Fibroblast of the conjunctiva (primary cell): ENCODE data around the gene PAX3.

Experiments
- DNase-seq: peaks from one replicate; pipeline ENCODE4 v3.0.0-alpha.2; 2010; ENCODE audit warnings: low read depth

PAX3 gene

DNA sequence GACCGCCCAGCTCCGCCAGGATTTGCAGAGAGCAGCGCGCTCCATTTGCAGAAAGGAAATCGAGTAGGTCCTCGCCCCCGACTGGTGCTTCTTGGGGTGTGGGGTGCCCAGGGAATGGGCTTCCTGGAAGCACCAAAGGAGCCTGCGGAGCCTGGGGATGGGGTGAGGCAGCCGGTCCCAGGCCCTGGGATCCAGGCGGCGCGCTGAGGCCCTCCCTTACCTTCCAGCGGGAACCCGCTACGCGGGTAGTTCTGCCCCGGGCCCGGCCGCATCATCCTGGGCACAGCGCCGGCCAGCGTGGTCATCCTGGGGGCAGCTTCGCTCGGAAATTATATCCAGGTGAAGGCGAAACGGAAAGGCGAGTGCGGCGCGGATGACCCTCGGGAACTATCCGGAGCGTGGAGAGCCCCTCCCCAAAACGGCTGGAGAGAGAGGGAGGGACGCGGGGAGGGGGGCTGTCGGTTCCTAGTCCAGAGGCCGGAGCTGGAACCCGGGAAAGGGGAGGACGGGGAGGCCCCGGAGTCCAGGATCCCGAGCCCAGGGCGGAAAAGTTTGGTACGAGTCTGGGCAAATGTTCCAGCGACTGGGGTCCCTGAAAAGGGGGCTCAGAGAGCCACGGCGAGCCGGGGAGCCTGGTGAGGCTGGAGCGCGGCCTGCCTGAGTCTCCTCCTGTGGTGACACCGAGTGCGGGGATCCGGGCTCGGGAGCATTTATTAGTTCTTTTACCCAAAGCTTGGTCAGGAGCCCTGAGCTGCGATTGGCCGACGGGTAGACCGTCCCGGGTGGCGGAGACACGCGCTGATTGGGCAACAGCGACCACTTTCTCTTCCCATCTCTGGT lies at the start of gene PAX3:
Gene PAX3 (minus strand): TSS at position 688 of the 840 bp plus-strand sequence. CDS start 383 bp downstream, at position 305.
- DNase-seq: peak; percentile 8

DNA sequence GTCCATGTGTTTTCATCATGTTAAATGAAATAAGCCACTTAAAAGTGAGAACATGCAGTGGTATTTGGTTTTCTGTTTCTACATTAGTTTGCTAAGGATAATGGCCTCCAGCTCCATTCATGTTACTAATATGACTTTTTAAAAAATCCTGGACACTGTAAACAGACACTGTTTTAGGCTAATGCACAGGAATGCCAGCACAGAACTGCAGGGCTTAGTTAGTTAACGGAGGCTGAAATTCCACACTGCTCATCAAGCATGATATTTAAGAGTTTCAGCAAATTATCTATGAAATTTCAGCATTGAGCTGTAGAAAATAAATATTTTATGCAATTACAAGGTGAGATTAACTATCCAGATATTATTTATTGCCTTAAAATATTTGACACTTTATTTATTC lies 42.5 kb upstream of the PAX3 start:
- no peak for DNase-seq

DNA sequence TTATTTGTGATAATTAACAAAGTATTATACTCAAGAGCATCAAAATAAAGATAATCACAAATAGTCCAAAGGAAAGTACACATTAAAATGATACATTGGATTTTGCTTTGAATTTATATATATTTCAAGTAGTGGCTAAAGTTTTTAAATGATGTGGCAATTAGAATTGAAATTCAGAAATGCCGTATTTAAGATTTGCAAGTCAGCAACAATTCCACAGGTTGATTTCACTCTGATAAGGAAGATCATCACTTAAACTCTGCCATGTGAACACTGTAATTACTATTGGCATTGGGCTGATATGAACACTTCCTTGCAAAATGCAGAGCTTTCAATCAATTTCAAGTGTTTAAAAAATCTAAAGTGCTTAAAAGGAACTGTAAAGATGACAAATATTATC lies 39.6 kb upstream of the PAX3 start:
- DNase-seq: no peak

DNA sequence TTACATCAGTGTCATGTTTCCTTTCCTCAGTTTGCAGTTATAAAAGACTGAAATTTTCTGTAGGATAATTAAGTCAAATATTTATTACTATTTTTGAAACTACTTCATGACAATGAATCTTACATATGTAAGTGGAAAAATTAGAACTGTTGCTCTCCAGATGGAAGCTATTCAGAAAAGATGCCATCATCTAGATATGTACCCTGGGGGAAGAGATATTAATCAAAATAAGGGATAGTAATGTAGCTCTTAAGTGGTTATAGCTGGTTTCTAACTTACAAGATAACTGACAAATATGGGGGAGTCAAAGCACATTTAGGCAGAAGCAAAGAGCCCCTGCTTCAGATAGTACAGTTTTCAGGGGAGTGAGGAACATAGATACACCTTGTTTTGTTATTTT lies 38.1 kb upstream of the PAX3 start:
- no peak for DNase-seq

DNA sequence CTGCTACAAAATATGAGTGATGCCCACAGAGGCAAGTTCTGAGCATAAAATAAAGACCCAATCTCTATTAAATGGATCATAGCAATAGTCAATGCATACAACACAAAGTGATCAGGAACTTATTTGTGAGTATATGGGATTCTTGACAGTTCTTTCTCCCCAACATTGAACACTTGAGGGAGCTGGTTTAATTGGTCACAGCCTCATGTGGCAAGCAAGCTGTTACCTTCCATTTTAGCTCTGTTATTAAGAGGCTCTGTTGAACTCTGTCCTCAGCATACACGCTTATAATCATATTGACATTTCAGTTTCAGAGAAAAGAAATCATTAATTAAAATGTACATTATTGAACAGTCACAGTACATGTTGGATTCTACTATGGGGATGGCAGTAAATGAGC lies 37.6 kb upstream of the PAX3 start:
- no peak for DNase-seq

DNA sequence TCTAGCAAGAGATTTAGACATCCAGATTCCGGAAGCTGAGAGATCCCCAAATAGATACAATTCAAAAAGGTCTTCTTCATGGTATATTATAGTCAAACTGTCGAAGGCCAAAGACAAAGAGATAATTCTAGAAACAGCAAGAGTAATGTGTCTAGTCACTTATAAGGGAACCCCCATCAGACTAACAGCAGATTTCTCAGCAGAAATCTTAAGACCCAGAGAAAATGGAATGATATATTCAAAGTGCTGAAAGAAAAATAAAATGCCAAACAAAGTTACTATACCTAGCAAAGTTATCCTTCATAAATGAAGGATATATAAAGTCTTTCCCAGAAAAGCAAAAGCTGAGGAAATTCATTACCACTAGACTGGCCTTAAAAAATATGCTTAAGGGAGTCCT lies 36.1 kb upstream of the PAX3 start:
- no peak for DNase-seq

DNA sequence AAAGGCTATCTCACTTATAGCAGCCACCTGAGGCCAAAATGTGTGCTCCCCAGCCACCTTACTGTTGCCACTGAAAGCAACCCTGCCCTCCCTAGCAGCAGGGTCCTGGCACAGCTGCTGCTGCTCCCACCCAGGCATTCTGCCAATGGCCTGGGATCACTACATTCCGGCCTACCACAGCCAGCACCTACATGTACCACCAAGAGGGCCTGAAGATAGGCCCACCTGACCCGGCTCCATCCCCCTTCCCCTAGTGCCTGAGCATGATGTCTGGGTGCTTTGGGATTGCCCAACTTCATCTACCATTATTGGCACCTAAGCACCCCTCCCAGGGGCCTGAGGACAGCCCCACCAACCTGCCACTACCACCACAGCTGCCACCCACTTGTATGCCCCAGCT lies 34.6 kb upstream of the PAX3 start:
- DNase-seq: no peak

DNA sequence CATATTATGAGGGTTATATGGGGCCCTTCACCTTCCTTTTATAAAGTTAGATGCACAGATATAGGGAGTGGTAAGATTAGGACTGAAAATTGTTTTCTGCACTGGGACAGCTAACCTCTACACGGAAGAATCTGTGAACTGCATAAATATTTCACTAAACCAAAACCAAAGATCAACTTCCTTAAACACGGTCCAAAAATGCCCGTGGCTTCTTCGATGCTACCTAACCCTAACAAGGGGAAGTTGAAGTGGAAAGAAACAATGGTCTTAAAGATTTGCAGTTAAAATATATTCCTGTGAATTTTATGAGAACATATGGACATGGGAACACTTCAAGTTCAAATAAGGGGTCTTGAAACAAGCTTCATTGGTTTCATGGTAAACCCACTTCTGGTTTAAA lies 33.3 kb upstream of the PAX3 start:
- DNase-seq: no peak

DNA sequence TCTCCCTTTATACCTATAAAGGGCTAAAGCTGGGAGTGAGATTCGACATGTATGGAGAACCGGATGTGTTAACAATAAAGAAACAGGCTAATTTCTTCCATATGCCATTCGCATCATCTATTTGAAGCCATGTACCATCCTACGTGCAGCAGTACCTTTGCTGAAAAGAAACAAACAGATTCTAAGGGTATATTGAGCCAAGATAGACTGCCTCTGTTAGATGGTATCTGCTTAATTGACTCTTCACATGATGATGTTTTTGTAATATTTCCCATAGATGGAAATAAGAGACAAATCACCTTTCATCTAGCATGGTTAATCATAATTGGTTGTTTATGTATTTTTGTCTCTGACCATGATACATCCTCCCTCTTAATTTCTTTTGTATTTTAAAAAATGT lies 32.1 kb upstream of the PAX3 start:
- no peak for DNase-seq

DNA sequence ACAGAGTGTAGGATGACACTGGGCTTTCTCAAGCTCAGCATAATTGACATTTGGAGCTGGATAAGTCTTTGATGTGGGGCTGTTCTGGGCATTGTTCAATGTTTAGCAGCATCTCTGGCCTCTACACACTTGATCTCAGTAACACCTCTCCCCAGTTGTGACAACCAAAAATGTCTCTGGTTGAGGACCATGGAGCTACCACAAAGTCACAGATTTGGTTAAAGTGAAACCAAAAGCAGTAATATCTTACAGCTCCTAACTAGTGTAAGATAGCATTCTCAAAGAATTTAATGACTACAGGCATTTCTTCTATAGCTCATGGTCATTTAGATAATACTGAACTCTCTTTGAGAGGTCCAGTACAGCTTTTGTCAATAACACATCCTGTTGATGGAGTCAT lies 23.4 kb upstream of the PAX3 start:
- DNase-seq: no peak

DNA sequence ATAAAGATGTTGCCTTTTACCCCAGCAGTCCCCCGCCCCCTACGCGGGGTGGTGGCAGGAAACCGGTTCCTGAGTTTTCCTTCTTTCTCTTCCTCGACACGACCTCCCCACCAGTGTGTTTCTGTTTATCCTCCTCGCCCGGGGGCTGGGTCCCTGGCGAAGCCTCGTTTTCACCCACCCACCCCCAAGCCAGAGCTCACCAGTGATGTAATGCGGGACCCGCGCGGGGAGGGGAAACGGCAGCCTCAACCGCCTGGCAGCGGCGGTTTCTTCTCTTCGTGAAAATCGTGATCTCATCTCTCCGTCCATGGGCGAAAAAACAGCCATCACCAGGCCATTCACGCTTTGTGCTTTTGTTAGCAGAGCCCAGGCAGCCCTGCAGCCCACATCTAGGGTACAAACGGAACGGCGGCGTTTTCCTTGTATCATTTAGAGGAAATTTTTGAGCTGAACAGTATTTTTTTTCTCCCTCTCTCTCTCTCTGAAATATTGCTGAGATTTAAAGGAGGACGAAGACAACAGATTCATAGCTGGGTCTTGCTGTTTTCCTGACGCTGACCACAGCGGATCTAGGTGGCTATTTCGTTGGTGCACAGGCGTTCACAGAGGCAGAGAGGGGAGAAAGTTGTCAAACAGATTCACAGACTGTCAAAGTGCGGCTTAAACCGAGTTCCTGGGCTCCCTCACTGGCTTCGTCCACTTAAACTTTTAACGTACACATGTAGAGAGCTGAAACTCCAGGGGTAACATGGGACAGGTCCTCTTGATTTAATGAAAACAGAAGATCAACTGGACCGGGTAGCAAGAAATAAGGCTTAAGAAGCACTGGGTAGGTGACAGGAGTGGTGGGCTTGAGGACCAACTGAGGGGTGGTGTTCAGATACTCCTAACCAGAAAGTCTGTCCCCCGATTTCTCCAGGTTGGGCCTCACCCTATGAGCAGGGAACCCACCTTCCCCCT lies 21.9 kb upstream of the PAX3 start:
- DNase-seq: no peak

DNA sequence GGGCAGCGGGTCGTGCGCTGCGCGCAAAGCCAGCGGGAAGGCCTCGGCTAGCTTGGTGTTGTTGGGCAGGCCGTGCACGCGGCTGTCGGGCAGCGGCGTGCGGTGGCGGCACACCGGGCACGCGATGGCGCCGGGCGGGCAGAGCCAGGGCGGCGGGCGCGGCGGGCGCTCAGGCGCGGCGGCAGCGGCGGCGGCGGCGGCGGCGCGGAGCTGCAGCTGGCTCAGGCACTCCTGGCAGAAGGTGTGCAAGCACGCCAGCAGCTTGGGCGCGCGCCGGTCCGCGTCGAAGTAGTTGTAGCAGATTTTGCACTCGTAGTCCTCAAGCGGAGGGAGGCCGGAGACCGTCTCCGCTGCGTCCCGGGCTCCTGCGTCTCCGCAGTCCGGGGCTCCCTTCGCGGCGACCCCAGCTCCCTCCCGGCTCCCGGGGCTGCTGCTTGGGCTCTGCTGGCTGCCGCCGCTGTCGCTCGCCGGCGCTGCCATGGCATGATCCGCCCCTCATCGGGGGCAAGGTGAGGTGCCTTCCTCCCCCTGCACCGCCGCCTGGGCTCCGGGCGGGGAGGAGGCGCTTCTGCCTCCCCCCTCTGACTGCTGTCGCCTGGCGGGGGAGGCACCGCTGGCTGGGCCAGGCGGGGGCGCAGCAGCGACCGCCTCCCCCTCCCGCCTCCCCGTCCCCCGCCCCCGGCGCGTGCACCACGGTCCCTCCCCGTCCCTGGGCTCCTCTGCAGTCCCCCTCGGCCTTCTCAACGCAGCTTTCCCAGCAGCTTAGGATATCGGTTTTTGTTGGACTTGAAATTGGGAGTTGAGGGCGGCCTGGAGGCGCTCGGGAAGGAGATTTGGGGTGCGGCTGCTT lies 21.0 kb upstream of the PAX3 start:
- DNase-seq: no peak

DNA sequence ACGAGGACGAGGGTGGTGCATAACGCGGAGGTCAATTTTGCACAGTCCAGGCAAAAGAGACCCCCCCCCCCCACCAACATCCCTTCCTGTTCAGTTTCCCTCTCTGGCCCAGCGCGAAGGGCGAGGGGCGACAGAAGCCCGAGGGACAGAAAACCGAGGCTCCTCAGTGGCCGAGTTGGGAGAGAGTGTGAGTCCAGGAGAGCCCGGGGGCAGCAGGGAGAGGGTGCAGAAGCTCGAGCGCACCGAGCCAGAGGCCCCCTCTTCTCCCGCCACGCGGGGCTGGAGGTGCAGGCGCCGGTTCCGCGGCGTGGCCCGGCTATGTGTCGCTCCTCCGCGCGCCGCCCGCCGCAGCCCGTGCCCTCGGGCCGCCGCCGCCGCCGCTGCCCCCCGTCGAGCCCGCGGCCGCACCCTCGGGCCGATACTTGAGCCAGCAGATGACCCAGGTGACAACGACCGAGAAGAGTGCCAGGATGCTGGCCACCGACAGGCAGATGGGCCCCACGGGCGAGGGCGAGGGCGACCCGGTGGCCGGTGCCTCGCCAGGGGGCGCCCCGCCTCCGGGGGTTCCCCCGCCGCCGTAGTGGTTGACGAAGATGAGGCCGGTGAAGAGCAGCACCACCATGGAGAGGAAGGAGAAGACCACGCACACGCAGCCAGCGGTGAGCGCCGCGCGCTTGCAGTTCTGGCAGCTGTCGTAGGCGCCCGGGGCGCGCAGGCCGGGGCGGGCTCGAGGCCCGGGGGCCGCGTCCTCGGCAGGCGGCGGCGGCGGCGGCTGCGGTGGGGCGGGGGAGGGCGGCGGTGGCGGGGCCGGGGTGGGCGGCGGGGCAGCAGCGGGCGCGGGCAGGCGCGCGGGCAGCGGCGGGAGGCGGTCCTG lies 20.2 kb upstream of the PAX3 start:
- DNase-seq: no peak

DNA sequence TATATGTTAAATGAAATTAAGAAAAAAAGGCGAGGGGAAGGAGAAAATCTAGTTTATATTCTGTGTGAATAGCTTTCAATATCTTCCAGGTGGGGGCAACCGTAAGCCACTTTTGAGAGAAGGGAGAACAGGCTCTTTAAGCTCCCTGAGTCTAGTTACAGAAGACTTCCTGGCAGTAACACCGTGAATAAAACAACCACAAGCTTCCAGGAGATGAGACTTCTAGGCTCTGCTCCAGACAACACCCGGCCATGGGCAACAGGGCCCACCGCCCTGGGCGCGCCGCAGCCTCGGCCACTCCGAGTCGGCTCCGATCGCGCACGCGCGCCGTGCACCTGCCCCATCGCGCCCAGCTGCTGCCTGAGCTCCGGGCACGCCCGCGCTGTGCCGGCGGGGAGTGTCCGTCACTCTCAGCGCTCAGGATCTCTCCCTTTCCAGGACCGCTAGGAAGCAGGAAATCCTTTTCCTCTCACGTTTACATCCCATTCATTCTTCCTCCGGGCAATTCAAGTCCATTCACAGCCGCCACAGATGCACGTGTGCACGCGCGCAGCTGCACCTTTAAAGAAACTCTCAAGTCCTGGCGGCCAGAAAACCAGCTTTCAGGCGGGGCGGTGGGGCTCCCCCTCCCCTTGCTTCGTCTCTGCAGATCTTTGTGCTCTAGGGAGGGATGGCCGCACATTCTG lies 19.4 kb upstream of the PAX3 start:
- DNase-seq: peak; percentile 31

DNA sequence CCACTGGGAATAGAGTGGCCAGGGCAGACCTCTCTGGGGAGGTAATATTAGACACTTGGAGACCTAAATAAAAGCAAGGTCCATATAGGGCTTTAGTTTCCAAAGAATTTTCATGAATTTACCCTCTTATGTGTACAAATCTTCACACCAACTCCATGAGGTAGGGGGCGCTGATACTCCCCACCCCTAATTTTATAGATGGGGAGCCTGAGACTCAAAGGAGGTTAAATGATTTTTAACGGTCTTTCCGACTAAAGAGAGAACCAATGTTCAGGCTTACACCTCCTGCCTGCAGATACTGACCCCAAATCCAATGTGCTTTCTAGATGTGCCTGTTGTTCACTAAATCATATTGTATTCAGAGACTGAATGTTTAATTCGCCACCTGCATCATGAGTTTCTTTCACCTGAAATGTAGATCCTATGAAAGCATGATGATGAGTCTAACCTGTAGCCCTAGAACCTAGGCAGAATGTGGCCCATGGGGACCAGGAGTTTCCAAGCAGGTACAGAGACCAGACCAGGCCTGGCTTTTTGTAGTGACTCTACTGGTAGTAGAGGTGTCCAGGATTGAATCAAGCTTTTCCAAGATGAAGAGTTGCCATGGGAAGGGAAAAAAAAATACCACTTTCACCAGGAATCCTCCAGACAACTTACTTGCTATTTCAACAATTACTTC lies 16.8 kb upstream of the PAX3 start:
- no peak for DNase-seq

DNA sequence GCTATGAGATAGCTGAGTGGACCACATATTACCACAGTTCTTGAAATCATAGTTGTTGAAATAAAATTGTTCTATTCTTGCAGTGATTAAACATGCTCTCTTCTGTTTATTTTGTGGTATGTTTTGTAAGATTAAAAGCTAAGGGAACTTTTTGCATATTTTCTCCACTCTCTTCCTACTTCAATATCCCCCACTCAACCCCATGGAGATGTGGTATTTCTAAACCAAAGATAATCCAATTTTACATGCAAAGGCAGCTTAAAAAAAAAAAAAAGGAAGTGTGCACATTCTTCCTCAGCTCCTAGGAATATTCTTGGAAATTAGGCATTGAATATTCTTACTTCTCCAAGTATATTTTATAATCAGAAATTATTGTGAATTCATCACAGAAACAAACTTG lies 15.0 kb upstream of the PAX3 start:
- no peak for DNase-seq

DNA sequence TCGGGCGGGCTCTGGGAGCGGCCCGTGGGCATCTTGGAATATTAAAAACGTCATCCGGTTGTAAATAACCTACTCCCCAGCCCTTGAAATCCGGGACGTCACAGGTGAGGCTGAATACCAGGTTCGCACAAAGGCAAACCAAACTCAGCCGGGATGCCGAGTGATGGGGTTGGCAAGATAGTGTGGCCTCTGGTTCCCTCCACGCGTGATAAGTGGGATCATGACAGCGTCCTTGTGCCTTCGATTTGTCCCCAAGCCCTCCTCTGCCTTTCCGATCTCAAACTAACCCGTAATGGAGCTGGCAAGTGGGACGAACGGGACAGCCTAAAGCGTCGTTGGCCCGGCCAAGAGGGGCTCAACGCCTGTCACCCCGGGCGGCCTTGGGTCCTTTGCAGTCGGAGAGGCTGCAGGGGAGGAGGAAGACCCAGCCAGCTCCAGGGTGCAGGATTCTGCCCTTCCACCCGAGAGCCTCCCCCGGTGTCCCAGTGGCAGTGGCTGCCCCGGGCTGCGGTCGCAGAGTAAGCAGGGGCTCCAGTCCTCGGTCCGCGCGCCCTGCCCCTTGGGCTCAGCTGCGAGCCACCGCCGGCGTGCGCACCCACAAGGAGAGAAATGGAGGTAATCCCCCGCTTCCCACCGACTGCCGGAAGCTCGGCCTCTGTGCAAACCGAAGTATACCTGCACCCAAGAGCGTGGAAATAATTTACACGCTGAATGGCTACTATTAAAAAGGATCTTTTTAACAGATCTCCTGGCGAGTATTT lies 13.4 kb upstream of the PAX3 start:
- no peak for DNase-seq

DNA sequence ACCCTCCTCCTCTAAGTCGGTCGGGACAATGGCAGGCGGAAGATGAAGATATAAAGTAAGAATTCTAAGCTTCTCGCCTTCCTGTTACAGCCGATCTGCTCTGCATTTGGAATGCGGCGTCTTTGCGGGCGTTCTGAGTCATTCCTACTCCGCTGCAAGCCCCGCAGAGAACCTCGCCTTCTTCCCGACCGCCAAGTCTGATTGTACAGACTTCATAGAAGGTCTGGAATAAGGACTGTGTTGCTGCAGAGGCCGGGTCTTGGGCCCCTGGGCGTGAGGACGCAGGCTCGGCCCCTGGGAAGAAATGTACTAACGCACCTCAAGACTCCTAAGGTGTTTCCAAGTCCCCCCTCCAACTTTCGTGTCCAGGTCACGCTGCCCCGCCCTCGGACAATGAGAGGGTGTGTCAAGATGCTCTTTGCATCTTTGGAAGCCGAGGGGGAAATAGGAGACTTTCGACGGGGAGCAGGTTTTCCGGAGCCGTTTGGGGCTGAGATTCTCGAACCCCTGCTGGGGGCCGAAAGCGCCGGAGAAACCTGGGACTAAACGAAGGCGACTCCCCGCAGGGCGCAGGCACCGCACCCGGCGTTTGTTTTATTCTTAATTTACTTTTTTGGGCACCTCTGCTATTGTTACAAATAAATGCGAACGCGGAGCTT lies 12.7 kb upstream of the PAX3 start:
- DNase-seq: no peak
